GM12891 (cell line): ENCODE results near the gene LRRTM3.

ENCODE experiments used
- DNase-seq: peaks from one replicate; pipeline ENCODE4 v3.0.0; 2011; ENCODE audit warnings: low spot score; ENCODE audit not compliant: insufficient read length
- FAIRE-seq: peaks from 2 replicates; lab custom pipeline; 2011; peaks lifted over from hg19 to GRCh38; lab: Jason Lieb, UNC
- PAX5 ChIP-seq: IDR thresholded peaks from 2 replicates; pipeline ENCODE4 v1.6.1; 2011; ENCODE audit warnings: low read length, moderate library complexity, mild to moderate bottlenecking; ENCODE audit not compliant: insufficient read depth, severe bottlenecking
- POLR2A ChIP-seq: IDR thresholded peaks from 2 replicates; pipeline ENCODE4 v1.6.1; 2011; ENCODE audit warnings: low read depth, low read length, control low read depth
- POLR2AphosphoS5 ChIP-seq: IDR thresholded peaks from 2 replicates; pipeline ENCODE4 v1.6.1; 2011; ENCODE audit warnings: low read depth, low read length, control low read depth
- POU2F2 ChIP-seq: IDR thresholded peaks from 2 replicates; pipeline ENCODE4 v1.6.1; 2011; ENCODE audit warnings: low read depth, mild to moderate bottlenecking, control low read depth, low read length, moderate library complexity
- SPI1 ChIP-seq: IDR thresholded peaks from 2 replicates; pipeline ENCODE4 v1.6.1; 2011; ENCODE audit warnings: low read depth, low read length, control low read depth
- TAF1 ChIP-seq: IDR thresholded peaks from 2 replicates; pipeline ENCODE4 v1.6.1; 2011; ENCODE audit warnings: low read depth, low read length, control low read depth

Gene LRRTM3

GRCh38 chr10:66980246-66980815 is 54.5 kb downstream of the LRRTM3 start:
- DNase-seq (no peak), FAIRE-seq (no peak)
- TF ChIP-seq POU2F2 (no peak), SPI1 (no peak), POLR2AphosphoS5 (no peak), TAF1 (no peak), POLR2A (no peak), PAX5 (no peak)

- DNase-seq = no peak
- TF ChIP-seq POLR2A = no peak
- TF ChIP-seq SPI1 = no peak
- no peak for TF ChIP-seq POU2F2
- no peak for TF ChIP-seq TAF1
- no peak for TF ChIP-seq POLR2AphosphoS5
- TF ChIP-seq PAX5 = no peak
- FAIRE-seq = no peak
These were observed 55.7 kb downstream of the LRRTM3 start for GRCh38 chr10:66981361-66982052.

- TF ChIP-seq POLR2A (no peak), POLR2AphosphoS5 (no peak), POU2F2 (no peak), PAX5 (no peak), SPI1 (no peak), TAF1 (no peak)
These were observed 56.2 kb downstream of the LRRTM3 start for GRCh38 chr10:66982053-66982420.

GRCh38 chr10:66982792-66983474 is 57.1 kb downstream of the LRRTM3 start:
- no peak for FAIRE-seq
- TF ChIP-seq POU2F2 (no peak), POLR2A (no peak), POLR2AphosphoS5 (no peak), PAX5 (no peak), TAF1 (no peak), SPI1 (no peak)

More at GRCh38 chr10:66982053-66982420, 56.2 kb downstream of the LRRTM3 start:
- DNase-seq = no peak
- no peak for FAIRE-seq

GRCh38 chr10:66983475-66983818 is 57.6 kb downstream of the LRRTM3 start:
- TF ChIP-seq POLR2AphosphoS5 (no peak), SPI1 (no peak), POLR2A (no peak), PAX5 (no peak), TAF1 (no peak), POU2F2 (no peak)
- FAIRE-seq = no peak
- DNase-seq = no peak

More at GRCh38 chr10:66982792-66983474, 57.1 kb downstream of the LRRTM3 start:
- DNase-seq = no peak

- FAIRE-seq (no peak), DNase-seq (no peak)
- no peak for TF ChIP-seq TAF1
These were observed 64.5 kb downstream of the LRRTM3 start for GRCh38 chr10:66990143-66990830.

- TF ChIP-seq POLR2A (no peak), SPI1 (no peak), PAX5 (no peak), POLR2AphosphoS5 (no peak), POU2F2 (no peak), TAF1 (no peak)
- DNase-seq (no peak), FAIRE-seq (no peak)
These were observed 71.2 kb downstream of the LRRTM3 start for GRCh38 chr10:66996996-66997395.

- DNase-seq = no peak
- TF ChIP-seq TAF1 = no peak
- TF ChIP-seq POU2F2 = no peak
- no peak for TF ChIP-seq PAX5
- no peak for TF ChIP-seq SPI1
- no peak for TF ChIP-seq POLR2AphosphoS5
- no peak for TF ChIP-seq POLR2A
- no peak for FAIRE-seq
These were observed 74.1 kb downstream of the LRRTM3 start for GRCh38 chr10:66999762-67000545.

- no peak for FAIRE-seq
- no peak for TF ChIP-seq POLR2A
- TF ChIP-seq TAF1 = no peak
These were observed 78.9 kb downstream of the LRRTM3 start for GRCh38 chr10:67004690-67005089.

GRCh38 chr10:67005981-67006380 is 80.1 kb downstream of the LRRTM3 start:
- TF ChIP-seq SPI1 (no peak), PAX5 (no peak), POLR2AphosphoS5 (no peak), TAF1 (no peak), POLR2A (no peak), POU2F2 (no peak)
- DNase-seq (no peak), FAIRE-seq (no peak)

More at GRCh38 chr10:67004690-67005089, 78.9 kb downstream of the LRRTM3 start:
- DNase-seq = no peak
